B cell (primary cell): ENCODE results near the gene CAMK1D. TPM values are rescaled to one million over a fixed set of nuclear protein-coding genes. Genes with fewer than 3 reads are reported as not detected.

Source experiments
- ATAC-seq: fragments of 200-7000 bp; cut with Tn5 transposase; one replicate; pipeline ENCODE4 v1.10.0; 2021; ENCODE audit warnings: low read depth, mild to moderate bottlenecking, moderate number of reproducible peaks, moderate library complexity
- CTCF ChIA-PET: fragments of 350-600 bp; sonication (Branson Sonifier 250); formaldehyde crosslinking; loops from one replicate; lab custom pipeline; 2021; ENCODE audit warnings: antibody characterized with exemption, inconsistent platforms; lab: Charles Lee
- POLR2A ChIA-PET: fragments of 350-600 bp; sonication (Branson Sonifier 250); formaldehyde crosslinking; loops from one replicate; lab custom pipeline; 2021; ENCODE audit warnings: antibody characterized with exemption; lab: Charles Lee
- DNase-seq: peaks from one replicate; pipeline ENCODE4 v3.0.0; 2013
- H2AFZ ChIP-seq: 2 replicates; pipeline ENCODE4 v1.6.1; 2012; ENCODE audit warnings: mild to moderate bottlenecking, low read depth, low read length; ENCODE audit not compliant: insufficient read depth, poor library complexity, severe bottlenecking
- H3K27ac ChIP-seq, 2 donors: 1 replicate in 1 of 2; 2 replicates in 1 of 2; pipeline ENCODE4 v1.5.1; 2012 to 2013; ENCODE audit warnings: low read length in 2 of 2, mild to moderate bottlenecking in 2 of 2, moderate library complexity in 1 of 2
- H3K27me3 ChIP-seq, 4 experiments: fragments of 200-600 bp in 1 of 4; sonication (generic) in 1 of 4; replicated peaks in 1 of 4; 1 replicate in 2 of 4; 2 replicates in 2 of 4; pipeline versions ENCODE4 v1.6.1 to v1.7.0; 2013 to 2016; ENCODE audit warnings: low read length in 3 of 4, mild to moderate bottlenecking in 2 of 4, mixed read lengths in 1 of 4, moderate library complexity in 1 of 4; ENCODE audit not compliant: insufficient read depth in 4 of 4, control insufficient read depth in 3 of 4; ENCODE audit errors: control extremely low read depth in 1 of 4
- H3K36me3 ChIP-seq, 2 experiments: replicated peaks in 1 of 2; 1 replicate in 1 of 2; 2 replicates in 1 of 2; pipeline versions ENCODE4 v1.6.1 to v1.7.1; 2013; ENCODE audit warnings: low read length in 1 of 2; ENCODE audit not compliant: insufficient read depth in 2 of 2, control insufficient read depth in 1 of 2; ENCODE audit errors: control extremely low read depth in 1 of 2, extremely low read depth in 1 of 2
- H3K4me1 ChIP-seq, 2 donors: fragments of 200-600 bp in 1 of 2; sonication (generic) in 1 of 2; 1 replicate in 1 of 2; 2 replicates in 1 of 2; pipeline versions ENCODE4 v1.5.1 to v1.6.1; 2013 to 2017; ENCODE audit warnings: low read length in 2 of 2; ENCODE audit not compliant: control insufficient read depth in 2 of 2, insufficient read depth in 2 of 2
- H3K4me2 ChIP-seq: replicated peaks from 2 replicates; pipeline ENCODE3; 2012; ENCODE audit warnings: mild to moderate bottlenecking, low read depth, low read length; ENCODE audit not compliant: poor library complexity, severe bottlenecking
- H3K4me3 ChIP-seq, 5 experiments: fragments of 200-600 bp in 1 of 5; sonication (generic) in 1 of 5; 1 replicate in 3 of 5; 2 replicates in 2 of 5; pipeline versions ENCODE4 v1.5.1 to v1.7.0; 2011 to 2016; ENCODE audit warnings: low read length in 4 of 5, mild to moderate bottlenecking in 4 of 5, low read depth in 2 of 5, control low read depth in 1 of 5, moderate library complexity in 1 of 5; ENCODE audit not compliant: insufficient read depth in 1 of 5; ENCODE audit errors: control extremely low read depth in 1 of 5, extremely low read depth in 1 of 5
- H3K79me2 ChIP-seq: fragments of 200-600 bp; sonication (generic); one replicate; pipeline ENCODE4 v1.6.0; 2016; ENCODE audit warnings: low read length; ENCODE audit not compliant: control insufficient read depth, insufficient read depth
- H3K9ac ChIP-seq: fragments of 200-600 bp; sonication (generic); 2 replicates; pipeline ENCODE4 v1.6.1; 2017; ENCODE audit warnings: mild to moderate bottlenecking, low read length, moderate library complexity
- H3K9me3 ChIP-seq, 3 donors: one replicate each; pipeline versions ENCODE4 v1.6.1 to v1.7.1; 2013; ENCODE audit warnings: low read length in 2 of 3; ENCODE audit not compliant: control insufficient read depth in 2 of 3, insufficient read depth in 1 of 3; ENCODE audit errors: control extremely low read depth in 1 of 3
- H4K20me1 ChIP-seq: 2 replicates; pipeline ENCODE4 v1.6.0; 2012; ENCODE audit warnings: mild to moderate bottlenecking, low read length; ENCODE audit not compliant: insufficient read depth, control insufficient read depth, poor library complexity, severe bottlenecking
- H3K27ac Mint-ChIP-seq: one replicate; pipeline ENCODE4 v1.8.0; 2021; ENCODE audit warnings: mixed read lengths
- H3K27me3 Mint-ChIP-seq: one replicate; pipeline ENCODE4 v1.8.0; 2021; ENCODE audit warnings: mixed read lengths
- H3K4me1 Mint-ChIP-seq: one replicate; pipeline ENCODE4 v1.8.0; 2021; ENCODE audit warnings: mixed read lengths
- H3K4me3 Mint-ChIP-seq: one replicate; pipeline ENCODE4 v1.8.0; 2021; ENCODE audit warnings: mixed read lengths
- H3K9me3 Mint-ChIP-seq: one replicate; pipeline ENCODE4 v1.8.0; 2022; ENCODE audit warnings: mixed read lengths; ENCODE audit not compliant: insufficient read depth
- EZH2 ChIP-seq: IDR thresholded peaks from 2 replicates; pipeline ENCODE4 v1.6.1; 2012; ENCODE audit warnings: borderline replicate concordance, low read depth, mild to moderate bottlenecking, moderate library complexity, low read length; ENCODE audit not compliant: insufficient read depth, poor library complexity, severe bottlenecking
- WGBS: methylation state at CpG from one replicate; pipeline ENCODE4 v1.1.5; 2013; ENCODE audit warnings: missing lambda C conversion rate; ENCODE audit not compliant: insufficient coverage; 5-methylcytosine and 5-hydroxymethylcytosine counted together
- intact Hi-C: fragments of 100-400 bp; cut with micrococcal nuclease; formaldehyde crosslinking; loops from one replicate; pipeline ENCODE4 v1.10.0; 2022
- polyA plus RNA-seq: library from polyadenylated mRNA; depleted of rRNA; stranded (reverse); fragments of >200 nt; gene quantifications from 2 replicates; pipeline ENCODE4 v1.2.3, GENCODE V29; 2012
- total RNA-seq, 2 donors: library from RNA; stranded (reverse); fragments of 120-200 nt in 1 of 2; gene quantifications; 1 replicate in 1 of 2; 2 replicates in 1 of 2; pipeline versions ENCODE4 v1.2.3 to v1.2.4, GENCODE V29; 2013 to 2022
- TF ChIP-seq, protein P1 (sequence below): fragments of 200-600 bp; IDR thresholded peaks from one replicate; pipeline ENCODE4 v1.8.0; 2022; ENCODE audit warnings: antibody characterized with exemption, mild to moderate bottlenecking

Gene CAMK1D
- total and polyA plus RNA-seq, 2 donors (not counting 1 experiment from before 2014, with no cell fraction given) = 34.1 to 69.7 TPM

- Mint-ChIP-seq H3K27me3 (no peaks in the 10 kb centered on the region), H3K4me3 (no peak overlapping the region), H3K9me3 (no peaks in the 10 kb centered on the region), H3K4me1 (peaks cover 24% of the 10 kb centered on the region), H3K27ac (no peak overlapping the region)
- ChIA-PET CTCF (interaction anchor here (1.0 kb wide), 1 partner anchor 26 kb away, joined by 3 read pairs; no protein-coding TSS in a partner anchor), POLR2A (no interaction called here)
- no peak overlapping the region for H3K4me2 ChIP-seq
- H2AFZ ChIP-seq = no peak overlapping the region
- no peak overlapping the region for H3K4me3 ChIP-seq
- peaks cover 1 to 17% of the 10 kb centered on the region in 2 experiments for H3K36me3 ChIP-seq
- intact Hi-C loops = no loop called here
- no peaks in the 10 kb centered on the region for H3K9me3 ChIP-seq
- WGBS = 98% methylated on average over 3 of the region's 5 CpGs
- no peak for TF ChIP-seq EZH2
- TF ChIP-seq, protein P1, sequence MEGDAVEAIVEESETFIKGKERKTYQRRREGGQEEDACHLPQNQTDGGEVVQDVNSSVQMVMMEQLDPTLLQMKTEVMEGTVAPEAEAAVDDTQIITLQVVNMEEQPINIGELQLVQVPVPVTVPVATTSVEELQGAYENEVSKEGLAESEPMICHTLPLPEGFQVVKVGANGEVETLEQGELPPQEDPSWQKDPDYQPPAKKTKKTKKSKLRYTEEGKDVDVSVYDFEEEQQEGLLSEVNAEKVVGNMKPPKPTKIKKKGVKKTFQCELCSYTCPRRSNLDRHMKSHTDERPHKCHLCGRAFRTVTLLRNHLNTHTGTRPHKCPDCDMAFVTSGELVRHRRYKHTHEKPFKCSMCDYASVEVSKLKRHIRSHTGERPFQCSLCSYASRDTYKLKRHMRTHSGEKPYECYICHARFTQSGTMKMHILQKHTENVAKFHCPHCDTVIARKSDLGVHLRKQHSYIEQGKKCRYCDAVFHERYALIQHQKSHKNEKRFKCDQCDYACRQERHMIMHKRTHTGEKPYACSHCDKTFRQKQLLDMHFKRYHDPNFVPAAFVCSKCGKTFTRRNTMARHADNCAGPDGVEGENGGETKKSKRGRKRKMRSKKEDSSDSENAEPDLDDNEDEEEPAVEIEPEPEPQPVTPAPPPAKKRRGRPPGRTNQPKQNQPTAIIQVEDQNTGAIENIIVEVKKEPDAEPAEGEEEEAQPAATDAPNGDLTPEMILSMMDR = no peak
- H3K27me3 ChIP-seq = no peaks in the 10 kb centered on the region
- no peak for ATAC-seq
- no peaks in the 10 kb centered on the region for H3K4me1 ChIP-seq
- peaks cover 94% of the 10 kb centered on the region for H3K79me2 ChIP-seq
- peaks cover 63% of the 10 kb centered on the region for H4K20me1 ChIP-seq
- DNase-seq = no peak
- H3K9ac ChIP-seq = no peak overlapping the region
- no peak overlapping the region for H3K27ac ChIP-seq
These were observed 280.4 kb downstream of the CAMK1D start for GRCh38 chr10:12629767-12630165.

DNA sequence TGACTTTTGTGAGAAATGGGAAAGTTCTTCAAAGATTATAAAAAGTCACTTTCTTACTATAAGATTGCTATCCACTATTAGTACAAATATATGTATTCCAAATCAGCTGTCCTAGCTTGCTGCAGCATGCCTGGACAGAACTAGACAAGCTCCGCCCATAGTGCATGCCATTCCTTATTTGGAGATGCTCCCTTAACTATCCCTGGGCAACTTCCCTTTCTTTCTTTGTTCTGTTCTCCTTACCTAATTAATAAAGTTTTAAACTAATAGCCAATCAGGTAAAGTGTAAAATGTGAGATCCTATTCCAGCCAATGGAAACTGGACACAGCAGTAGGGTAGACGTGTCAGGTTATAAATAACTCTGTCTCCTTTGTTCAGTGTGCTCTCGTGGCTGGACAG lies 281.9 kb downstream of the CAMK1D start:
- Histone ChIP-seq H3K36me3 (peaks cover 1 to 17% of the 10 kb centered on the region in 2 experiments), H3K4me2 (no peak overlapping the region), H3K4me1 (no peaks in the 10 kb centered on the region), H3K27ac (no peak overlapping the region), H3K79me2 (peaks cover 94% of the 10 kb centered on the region), H2AFZ (no peak overlapping the region), H3K27me3 (no peaks in the 10 kb centered on the region), H3K4me3 (no peak overlapping the region), H3K9me3 (no peaks in the 10 kb centered on the region), H4K20me1 (peaks cover 76% of the 10 kb centered on the region), H3K9ac (no peak overlapping the region)
- Mint-ChIP-seq H3K4me1 (peaks cover 33% of the 10 kb centered on the region), H3K4me3 (no peak overlapping the region), H3K27me3 (no peaks in the 10 kb centered on the region), H3K27ac (no peak overlapping the region), H3K9me3 (no peaks in the 10 kb centered on the region)
- intact Hi-C loops = no loop called here
- WGBS = 100% methylated on average over 2 of the region's 3 CpGs
- ChIA-PET POLR2A (no interaction called here), CTCF (no interaction called here)
- DNase-seq = no peak
- ATAC-seq = no peak
- TF ChIP-seq, protein P1 = no peak
- TF ChIP-seq EZH2 = no peak
